Measurements from ENCODE around the gene KCNS1.

GRCh38 chr20:45121388-45121787 is 20.5 kb upstream of the KCNS1 start:
- no peak for TF ChIP-seq REST (IDR thresholded peaks at IDR 0.05; ENCODE audit: unreplicated experiment)
- TF ChIP-seq CTCF (conservative IDR thresholded peaks at IDR 0.05; ENCODE audit: low read depth in 2 of 2): no peak

Data from GM23338 (cell line).